Mesenchymal stem cell (in vitro differentiated cells and primary cell): ENCODE measurements around the gene TMSB10.

ENCODE experiments used
- DNase-seq: peaks from one replicate; pipeline ENCODE4 v3.0.0-alpha.2; 2013
- H2AFZ ChIP-seq: one replicate; pipeline ENCODE4 v1.6.1; 2013; ENCODE audit warnings: low read depth, mild to moderate bottlenecking, control low read depth, inconsistent platforms, low read length, moderate library complexity
- H2AK5ac ChIP-seq: 2 replicates; pipeline ENCODE4 v1.6.1; 2013; ENCODE audit warnings: low read length, moderate library complexity, mild to moderate bottlenecking, inconsistent platforms; ENCODE audit not compliant: severe bottlenecking
- H2BK120ac ChIP-seq: one replicate; pipeline ENCODE4 v1.6.1; 2013; ENCODE audit warnings: low read depth, mild to moderate bottlenecking, inconsistent platforms, low read length, moderate library complexity
- H2BK12ac ChIP-seq, 2 experiments: one replicate each; pipeline ENCODE4 v1.6.1; 2013; ENCODE audit warnings: inconsistent platforms in 2 of 2, low read length in 2 of 2, mild to moderate bottlenecking in 2 of 2, moderate library complexity in 2 of 2, control low read depth in 1 of 2
- H2BK15ac ChIP-seq: one replicate; pipeline ENCODE4 v1.6.1; 2013; ENCODE audit warnings: mild to moderate bottlenecking, low read depth, inconsistent platforms; ENCODE audit not compliant: poor library complexity, severe bottlenecking
- H2BK5ac ChIP-seq: 2 replicates; pipeline ENCODE4 v1.6.1; 2013; ENCODE audit warnings: low read depth, mild to moderate bottlenecking, low read length, control low read depth, inconsistent platforms; ENCODE audit not compliant: poor library complexity, severe bottlenecking
- H3K14ac ChIP-seq, 2 experiments: one replicate each; pipeline ENCODE4 v1.6.1; 2013; ENCODE audit warnings: inconsistent platforms in 2 of 2, low read length in 2 of 2, control low read depth in 1 of 2, mild to moderate bottlenecking in 1 of 2, moderate library complexity in 1 of 2
- H3K18ac ChIP-seq, 2 experiments: one replicate each; pipeline ENCODE4 v1.6.1; 2013; ENCODE audit warnings: inconsistent platforms in 2 of 2, low read length in 2 of 2, control low read depth in 1 of 2, low read depth in 1 of 2, mild to moderate bottlenecking in 1 of 2
- H3K23ac ChIP-seq, 2 experiments: one replicate each; pipeline ENCODE4 v1.6.1; 2013; ENCODE audit warnings: inconsistent platforms in 2 of 2, low read length in 2 of 2, mild to moderate bottlenecking in 2 of 2, moderate library complexity in 2 of 2, control low read depth in 1 of 2
- H3K27ac ChIP-seq: 2 replicates; pipeline ENCODE4 v1.5.1; 2013; ENCODE audit warnings: mild to moderate bottlenecking, moderate library complexity, low read length, control low read depth, inconsistent platforms; ENCODE audit not compliant: poor library complexity, severe bottlenecking
- H3K27me3 ChIP-seq, 2 experiments: 2 replicates each; pipeline versions ENCODE4 v1.6.1 to v1.7.0; 2013; ENCODE audit warnings: low read length in 2 of 2, mild to moderate bottlenecking in 2 of 2, moderate library complexity in 2 of 2, control low read depth in 1 of 2, inconsistent platforms in 1 of 2; ENCODE audit not compliant: control insufficient read depth in 1 of 2, insufficient read depth in 1 of 2
- H3K36me3 ChIP-seq, 2 experiments: 2 replicates each; pipeline versions ENCODE4 v1.6.1 to v1.7.0; 2013; ENCODE audit warnings: low read length in 2 of 2, control low read depth in 1 of 2, inconsistent platforms in 1 of 2, low read depth in 1 of 2, mild to moderate bottlenecking in 1 of 2; ENCODE audit not compliant: insufficient read depth in 2 of 2, control insufficient read depth in 1 of 2
- H3K4ac ChIP-seq, 2 experiments: one replicate each; pipeline ENCODE4 v1.6.1; 2013; ENCODE audit warnings: inconsistent platforms in 2 of 2, low read length in 2 of 2, mild to moderate bottlenecking in 2 of 2, moderate library complexity in 2 of 2, control low read depth in 1 of 2, low read depth in 1 of 2
- H3K4me1 ChIP-seq: 2 replicates; pipeline ENCODE4 v1.6.1; 2013; ENCODE audit warnings: low read depth, low read length, control low read depth; ENCODE audit not compliant: control insufficient read depth, insufficient read depth
- H3K4me2 ChIP-seq: 2 replicates; pipeline ENCODE4 v1.6.1; 2013; ENCODE audit warnings: low read length, mild to moderate bottlenecking, inconsistent platforms; ENCODE audit not compliant: poor library complexity, severe bottlenecking
- H3K4me3 ChIP-seq, 2 experiments: 2 replicates each; pipeline versions ENCODE4 v1.5.1 to v1.7.0; 2013; ENCODE audit warnings: low read length in 2 of 2, mild to moderate bottlenecking in 2 of 2, control low read depth in 1 of 2, low read depth in 1 of 2; ENCODE audit not compliant: insufficient read depth in 1 of 2
- H3K79me1 ChIP-seq: replicated peaks from 2 replicates; pipeline ENCODE4 v1.6.1; 2013; ENCODE audit warnings: mild to moderate bottlenecking, control low read depth, low read length, inconsistent platforms; ENCODE audit not compliant: poor library complexity, severe bottlenecking
- H3K9ac ChIP-seq: 2 replicates; pipeline ENCODE4 v1.7.0; 2013; ENCODE audit warnings: mild to moderate bottlenecking, low read length, moderate library complexity
- H3K9me3 ChIP-seq: 2 replicates; pipeline ENCODE4 v1.7.0; 2013; ENCODE audit warnings: mild to moderate bottlenecking, low read length; ENCODE audit not compliant: control insufficient read depth
- H4K8ac ChIP-seq: one replicate; pipeline ENCODE4 v1.6.1; 2013; ENCODE audit warnings: inconsistent platforms, mild to moderate bottlenecking, low read length, moderate library complexity
- H4K91ac ChIP-seq: one replicate; pipeline ENCODE4 v1.6.1; 2013; ENCODE audit warnings: mild to moderate bottlenecking, low read length, inconsistent platforms
- WGBS: methylation state at CpG from one replicate; pipeline ENCODE4 v1.1.7; 2013; ENCODE audit warnings: mixed read lengths; 5-methylcytosine and 5-hydroxymethylcytosine counted together

TMSB10 gene

GRCh38 chr2:84885111-84885510 is 20.3 kb upstream of the TMSB10 start:
- Histone ChIP-seq H3K9ac (no peak overlapping the region), H3K79me1 (no peaks in the 10 kb centered on the region)

GRCh38 chr2:84886791-84887190 is 18.7 kb upstream of the TMSB10 start:
- WGBS = 95% methylated on average over 6 of the region's 6 CpGs
- Histone ChIP-seq H3K14ac (no peak overlapping the region), H4K91ac (no peak overlapping the region), H2BK15ac (no peak overlapping the region), H2AK5ac (no peak overlapping the region), H3K27ac (no peak overlapping the region), H3K9me3 (no peaks in the 10 kb centered on the region), H3K4ac (no peak overlapping the region), H2BK120ac (no peak overlapping the region), H2AFZ (no peak overlapping the region), H3K27me3 (no peaks in the 10 kb centered on the region), H3K4me3 (no peak overlapping the region), H3K23ac (no peak overlapping the region), H2BK5ac (no peak overlapping the region), H3K79me1 (no peaks in the 10 kb centered on the region), H3K4me1 (peaks cover 5% of the 10 kb centered on the region), H3K4me2 (no peak overlapping the region), H3K18ac (no peak overlapping the region), H3K36me3 (no peaks in the 10 kb centered on the region), H2BK12ac (no peak overlapping the region), H3K9ac (no peak overlapping the region), H4K8ac (no peak overlapping the region)
- DNase-seq = no peak

More at GRCh38 chr2:84885111-84885510, 20.3 kb upstream of the TMSB10 start:
- Histone ChIP-seq H2BK120ac (no peak overlapping the region), H2AFZ (no peak overlapping the region), H2BK12ac (no peak overlapping the region), H3K36me3 (no peaks in the 10 kb centered on the region), H2BK15ac (no peak overlapping the region), H3K9me3 (no peaks in the 10 kb centered on the region), H3K4me2 (no peak overlapping the region), H3K18ac (peak overlapping the region in 1 of 2 experiments; percentile 1), H3K14ac (no peak overlapping the region), H2AK5ac (no peak overlapping the region), H3K27ac (no peak overlapping the region), H4K91ac (no peak overlapping the region), H3K23ac (no peak overlapping the region), H3K27me3 (peaks cover 6% of the 10 kb centered on the region in 2 experiments), H2BK5ac (no peak overlapping the region), H3K4ac (no peak overlapping the region), H3K4me3 (no peak overlapping the region), H3K4me1 (peaks cover 13% of the 10 kb centered on the region), H4K8ac (no peak overlapping the region)
- WGBS = 95% methylated on average over 2 of the region's 2 CpGs
- no peak for DNase-seq

- Histone ChIP-seq H3K4me3 (peak overlapping the region in 1 of 2 experiments; percentile 60), H4K91ac (peak overlapping the region; percentile 9), H3K4ac (peak overlapping the region in 1 of 2 experiments; percentile 52), H3K4me2 (peak overlapping the region; percentile 20), H3K14ac (no peak overlapping the region), H3K9ac (peak overlapping the region; percentile 78), H2BK12ac (peak overlapping the region; percentile 51 to 59), H3K9me3 (no peaks in the 10 kb centered on the region), H3K27me3 (no peaks in the 10 kb centered on the region), H3K36me3 (no peaks in the 10 kb centered on the region), H4K8ac (peak overlapping the region; percentile 58), H3K18ac (peak overlapping the region; percentile 29 to 78), H3K23ac (no peak overlapping the region), H2BK5ac (no peak overlapping the region), H2AFZ (peak overlapping the region; percentile 40), H2BK15ac (no peak overlapping the region), H3K79me1 (no peaks in the 10 kb centered on the region), H3K4me1 (peaks cover 5% of the 10 kb centered on the region), H2BK120ac (no peak overlapping the region), H2AK5ac (no peak overlapping the region), H3K27ac (peak overlapping the region; percentile 19)
- WGBS = 50% methylated on average over 3 of the region's 6 CpGs
- peak; percentile 87 for DNase-seq
These were observed 16.8 kb upstream of the TMSB10 start for GRCh38 chr2:84888401-84889276.

GRCh38 chr2:84889332-84889731 is 16.1 kb upstream of the TMSB10 start:
- H3K36me3 ChIP-seq = no peaks in the 10 kb centered on the region
- H2BK12ac ChIP-seq = peak overlapping the region; percentile 51 to 59
- peak overlapping the region; percentile 28 for H2AK5ac ChIP-seq
- H3K4ac ChIP-seq = peak overlapping the region in 1 of 2 experiments; percentile 52
- H4K8ac ChIP-seq = peak overlapping the region; percentile 47
- H3K27me3 ChIP-seq = no peaks in the 10 kb centered on the region
- H3K14ac ChIP-seq = no peak overlapping the region
- 93% methylated on average over 1 of the region's 2 CpGs for WGBS
- H2AFZ ChIP-seq = peak overlapping the region; percentile 40
- H4K91ac ChIP-seq = no peak overlapping the region
- H3K9ac ChIP-seq = peak overlapping the region; percentile 78
- peak overlapping the region in 1 of 2 experiments; percentile 29 for H3K18ac ChIP-seq
- peaks cover 10% of the 10 kb centered on the region for H3K4me1 ChIP-seq
- no peak overlapping the region for H2BK120ac ChIP-seq
- H3K9me3 ChIP-seq = no peaks in the 10 kb centered on the region
- H3K4me3 ChIP-seq = peak overlapping the region in 1 of 2 experiments; percentile 60
- no peak overlapping the region for H3K27ac ChIP-seq
- no peak overlapping the region for H3K4me2 ChIP-seq
- no peaks in the 10 kb centered on the region for H3K79me1 ChIP-seq
- no peak overlapping the region for H2BK15ac ChIP-seq
- no peak overlapping the region for H3K23ac ChIP-seq
- DNase-seq = no peak
- H2BK5ac ChIP-seq = no peak overlapping the region
